ENCODE results near the gene MESD. TPM values are rescaled to one million over a fixed set of nuclear protein-coding genes. Genes with fewer than 3 reads are reported as not detected.

MESD gene
- polyA plus RNA-seq, 1 donor from 2014 or later: 16.3 TPM

DNA sequence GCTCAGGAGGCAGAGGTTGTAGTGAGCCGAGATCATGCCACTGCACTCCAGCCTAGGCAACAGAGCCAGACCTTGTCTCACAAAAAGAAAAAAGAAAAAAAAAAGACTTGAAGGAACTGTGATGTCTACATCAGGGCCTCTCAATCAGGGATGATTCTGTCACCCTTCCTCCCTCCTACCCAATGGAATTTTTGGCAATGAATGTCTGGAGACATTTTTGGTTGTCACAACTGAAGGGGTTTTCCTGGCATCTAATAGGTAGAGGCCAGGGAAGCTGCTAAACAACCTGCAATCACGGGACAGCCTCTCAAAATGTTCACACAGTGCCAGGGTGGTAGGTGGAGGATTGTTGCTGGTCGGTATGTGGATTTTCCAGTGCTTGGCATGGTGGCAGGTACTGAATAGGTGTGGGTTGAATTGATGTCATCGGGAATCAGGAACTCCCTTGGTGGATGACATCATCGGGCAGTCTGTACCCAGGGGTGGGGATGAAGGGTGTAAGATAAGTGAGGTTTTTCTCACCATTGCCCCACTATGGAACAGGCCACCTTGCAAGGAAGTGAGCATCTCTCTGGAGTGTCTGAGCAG lies 71.3 kb downstream of the MESD start:
- no peaks in the 10 kb centered on the region for H3F3A ChIP-seq (ENCODE audit: insufficient read depth, low read length, poor library complexity, severe bottlenecking)
- no peaks in the 10 kb centered on the region for H3K27me3 ChIP-seq (ENCODE audit: insufficient read depth, low read depth, low read length)
- no peak overlapping the region for H3K27ac ChIP-seq (ENCODE audit: low read length)
- H3K4me2 ChIP-seq (ENCODE audit: low read length): no peak overlapping the region
- H3K9ac ChIP-seq (ENCODE audit: low read length): no peak overlapping the region
- no peaks in the 10 kb centered on the region for H3K36me3 ChIP-seq (ENCODE audit: insufficient read depth, low read length)
- H3K9me3 ChIP-seq (ENCODE audit: low read length): no peaks in the 10 kb centered on the region
- no peak overlapping the region for H2AFZ ChIP-seq (ENCODE audit: low read depth, low read length)
- no peaks in the 10 kb centered on the region for H4K20me1 ChIP-seq (ENCODE audit: insufficient read depth)
- no peak overlapping the region for H3K4me3 ChIP-seq (ENCODE audit: low read length)
- no peaks in the 10 kb centered on the region for H3K9me2 ChIP-seq (ENCODE audit: insufficient read depth, low read length)
- TF ChIP-seq, protein P1, sequence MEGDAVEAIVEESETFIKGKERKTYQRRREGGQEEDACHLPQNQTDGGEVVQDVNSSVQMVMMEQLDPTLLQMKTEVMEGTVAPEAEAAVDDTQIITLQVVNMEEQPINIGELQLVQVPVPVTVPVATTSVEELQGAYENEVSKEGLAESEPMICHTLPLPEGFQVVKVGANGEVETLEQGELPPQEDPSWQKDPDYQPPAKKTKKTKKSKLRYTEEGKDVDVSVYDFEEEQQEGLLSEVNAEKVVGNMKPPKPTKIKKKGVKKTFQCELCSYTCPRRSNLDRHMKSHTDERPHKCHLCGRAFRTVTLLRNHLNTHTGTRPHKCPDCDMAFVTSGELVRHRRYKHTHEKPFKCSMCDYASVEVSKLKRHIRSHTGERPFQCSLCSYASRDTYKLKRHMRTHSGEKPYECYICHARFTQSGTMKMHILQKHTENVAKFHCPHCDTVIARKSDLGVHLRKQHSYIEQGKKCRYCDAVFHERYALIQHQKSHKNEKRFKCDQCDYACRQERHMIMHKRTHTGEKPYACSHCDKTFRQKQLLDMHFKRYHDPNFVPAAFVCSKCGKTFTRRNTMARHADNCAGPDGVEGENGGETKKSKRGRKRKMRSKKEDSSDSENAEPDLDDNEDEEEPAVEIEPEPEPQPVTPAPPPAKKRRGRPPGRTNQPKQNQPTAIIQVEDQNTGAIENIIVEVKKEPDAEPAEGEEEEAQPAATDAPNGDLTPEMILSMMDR (IDR thresholded peaks at IDR 0.05; ENCODE audit: poor library complexity, severe bottlenecking): no peak
- no peak for TF ChIP-seq TAF1 (IDR thresholded peaks at IDR 0.05; ENCODE audit: low read depth)
- no peak for TF ChIP-seq EP300 (conservative IDR thresholded peaks at IDR 0.05; ENCODE audit: poor library complexity, severe bottlenecking)
- no peak for TF ChIP-seq SMC3 (conservative IDR thresholded peaks at IDR 0.05; ENCODE audit: poor library complexity)
- no peak for TF ChIP-seq EZH2 (IDR thresholded peaks at IDR 0.05; ENCODE audit: borderline replicate concordance, insufficient read depth, low read length, poor library complexity, severe bottlenecking)
- TF ChIP-seq RAD21 (conservative IDR thresholded peaks at IDR 0.05): no peak
- no peak for TF ChIP-seq POLR2AphosphoS5 (IDR thresholded peaks at IDR 0.05)
- TF ChIP-seq MXI1 (conservative IDR thresholded peaks at IDR 0.05; ENCODE audit: poor library complexity, severe bottlenecking): no peak
- TF ChIP-seq, protein P2, sequence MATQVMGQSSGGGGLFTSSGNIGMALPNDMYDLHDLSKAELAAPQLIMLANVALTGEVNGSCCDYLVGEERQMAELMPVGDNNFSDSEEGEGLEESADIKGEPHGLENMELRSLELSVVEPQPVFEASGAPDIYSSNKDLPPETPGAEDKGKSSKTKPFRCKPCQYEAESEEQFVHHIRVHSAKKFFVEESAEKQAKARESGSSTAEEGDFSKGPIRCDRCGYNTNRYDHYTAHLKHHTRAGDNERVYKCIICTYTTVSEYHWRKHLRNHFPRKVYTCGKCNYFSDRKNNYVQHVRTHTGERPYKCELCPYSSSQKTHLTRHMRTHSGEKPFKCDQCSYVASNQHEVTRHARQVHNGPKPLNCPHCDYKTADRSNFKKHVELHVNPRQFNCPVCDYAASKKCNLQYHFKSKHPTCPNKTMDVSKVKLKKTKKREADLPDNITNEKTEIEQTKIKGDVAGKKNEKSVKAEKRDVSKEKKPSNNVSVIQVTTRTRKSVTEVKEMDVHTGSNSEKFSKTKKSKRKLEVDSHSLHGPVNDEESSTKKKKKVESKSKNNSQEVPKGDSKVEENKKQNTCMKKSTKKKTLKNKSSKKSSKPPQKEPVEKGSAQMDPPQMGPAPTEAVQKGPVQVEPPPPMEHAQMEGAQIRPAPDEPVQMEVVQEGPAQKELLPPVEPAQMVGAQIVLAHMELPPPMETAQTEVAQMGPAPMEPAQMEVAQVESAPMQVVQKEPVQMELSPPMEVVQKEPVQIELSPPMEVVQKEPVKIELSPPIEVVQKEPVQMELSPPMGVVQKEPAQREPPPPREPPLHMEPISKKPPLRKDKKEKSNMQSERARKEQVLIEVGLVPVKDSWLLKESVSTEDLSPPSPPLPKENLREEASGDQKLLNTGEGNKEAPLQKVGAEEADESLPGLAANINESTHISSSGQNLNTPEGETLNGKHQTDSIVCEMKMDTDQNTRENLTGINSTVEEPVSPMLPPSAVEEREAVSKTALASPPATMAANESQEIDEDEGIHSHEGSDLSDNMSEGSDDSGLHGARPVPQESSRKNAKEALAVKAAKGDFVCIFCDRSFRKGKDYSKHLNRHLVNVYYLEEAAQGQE (IDR thresholded peaks at IDR 0.05; ENCODE audit: borderline replicate concordance): no peak
- H3K79me2 ChIP-seq (replicated peaks; ENCODE audit: insufficient read depth, low read length): no peaks in the 10 kb centered on the region

GRCh38 chr15:80916056-80916455 lies 73.6 kb downstream of the MESD start:
- no peaks in the 10 kb centered on the region for H3K9me2 ChIP-seq (ENCODE audit: insufficient read depth, low read length)
- H3K4me2 ChIP-seq (ENCODE audit: low read length): no peak overlapping the region
- H4K20me1 ChIP-seq (ENCODE audit: insufficient read depth): no peaks in the 10 kb centered on the region
- no peaks in the 10 kb centered on the region for H3K27me3 ChIP-seq (ENCODE audit: insufficient read depth, low read depth, low read length)
- TF ChIP-seq POLR2AphosphoS5 (IDR thresholded peaks at IDR 0.05): no peak
- no peak for TF ChIP-seq EZH2 (IDR thresholded peaks at IDR 0.05; ENCODE audit: borderline replicate concordance, insufficient read depth, low read length, poor library complexity, severe bottlenecking)
- no peak for TF ChIP-seq RAD21 (conservative IDR thresholded peaks at IDR 0.05)
- TF ChIP-seq, protein P1 (IDR thresholded peaks at IDR 0.05; ENCODE audit: poor library complexity, severe bottlenecking): no peak
- no peak for TF ChIP-seq EP300 (conservative IDR thresholded peaks at IDR 0.05; ENCODE audit: poor library complexity, severe bottlenecking)
- no peak for TF ChIP-seq MXI1 (conservative IDR thresholded peaks at IDR 0.05; ENCODE audit: poor library complexity, severe bottlenecking)
- TF ChIP-seq TAF1 (IDR thresholded peaks at IDR 0.05; ENCODE audit: low read depth): no peak
- TF ChIP-seq, protein P2 (IDR thresholded peaks at IDR 0.05; ENCODE audit: borderline replicate concordance): no peak
- TF ChIP-seq SMC3 (conservative IDR thresholded peaks at IDR 0.05; ENCODE audit: poor library complexity): no peak
- no peaks in the 10 kb centered on the region for H3K9me3 ChIP-seq (ENCODE audit: low read length)
- H3F3A ChIP-seq (ENCODE audit: insufficient read depth, low read length, poor library complexity, severe bottlenecking): no peaks in the 10 kb centered on the region
- no peak overlapping the region for H3K27ac ChIP-seq (ENCODE audit: low read length)
- H3K79me2 ChIP-seq (replicated peaks; ENCODE audit: insufficient read depth, low read length): no peaks in the 10 kb centered on the region
- H3K9ac ChIP-seq (ENCODE audit: low read length): no peak overlapping the region
- no peak overlapping the region for H3K4me3 ChIP-seq (ENCODE audit: low read length)
- no peaks in the 10 kb centered on the region for H3K36me3 ChIP-seq (ENCODE audit: insufficient read depth, low read length)
- H2AFZ ChIP-seq (ENCODE audit: low read depth, low read length): no peak overlapping the region
